GM12878 (cell line): ENCODE measurements around the gene ARMC2. TPM values are rescaled to one million over a fixed set of nuclear protein-coding genes. Genes with fewer than 3 reads are reported as not detected.

Source experiments
- BCL3 ChIP-seq: IDR thresholded peaks from 2 replicates; pipeline ENCODE4 v1.6.1; 2011; ENCODE audit warnings: borderline replicate concordance, low read depth, mild to moderate bottlenecking, moderate library complexity, low read length; ENCODE audit not compliant: insufficient read depth, poor library complexity, severe bottlenecking
- CBX5 ChIP-seq: sonication (generic); IDR thresholded peaks from 2 replicates; pipeline ENCODE4 v1.6.1; 2016; ENCODE audit warnings: low read depth, moderate library complexity, mild to moderate bottlenecking, inconsistent platforms
- CEBPB ChIP-seq, 2 experiments: fragments of 150-350 bp in 1 of 2; IDR thresholded peaks; 2 replicates each; pipeline ENCODE4 v1.6.1; 2012 to 2014; ENCODE audit warnings: low read depth in 2 of 2, low read length in 2 of 2, borderline replicate concordance in 1 of 2, inconsistent platforms in 1 of 2
- E4F1 ChIP-seq: fragments of 450-650 bp; IDR thresholded peaks from 2 replicates; pipeline ENCODE4 v1.6.1; 2018; ENCODE audit warnings: borderline replicate concordance, mild to moderate bottlenecking; ENCODE audit not compliant: partially characterized antibody
- KDM1A ChIP-seq: fragments of 200-600 bp; sonication (generic); IDR thresholded peaks from 2 replicates; pipeline ENCODE4 v1.6.1; 2016; ENCODE audit warnings: borderline replicate concordance
- MLLT1 ChIP-seq: fragments of 450-650 bp; IDR thresholded peaks from 2 replicates; pipeline ENCODE4 v1.6.1; 2016; ENCODE audit warnings: mild to moderate bottlenecking
- MYC ChIP-seq: IDR thresholded peaks from 2 replicates; pipeline ENCODE4 v1.6.1; 2011; ENCODE audit warnings: mild to moderate bottlenecking, low read length, moderate library complexity, inconsistent platforms; ENCODE audit not compliant: insufficient read depth, insufficient replicate concordance, insufficient read length, severe bottlenecking
- SPI1 ChIP-seq: IDR thresholded peaks from 2 replicates; pipeline ENCODE4 v1.6.1; 2011; ENCODE audit warnings: low read depth, mild to moderate bottlenecking, low read length, moderate library complexity, borderline replicate concordance; ENCODE audit not compliant: insufficient read depth
- USF2 ChIP-seq: IDR thresholded peaks from 2 replicates; pipeline ENCODE4 v1.6.1; 2011; ENCODE audit warnings: low read depth, low read length, improper control_type of control experiment, borderline replicate concordance
- ZBTB33 ChIP-seq: fragments of 450-650 bp; IDR thresholded peaks from 2 replicates; pipeline ENCODE4 v1.6.1; 2017; ENCODE audit warnings: mild to moderate bottlenecking
- polyA plus RNA-seq, 11 experiments: library from polyadenylated mRNA; depleted of rRNA in 4 of 11; unstranded in 6 of 11; stranded (reverse) in 5 of 11; fragments of >200 nt; fragmentation: Nextera tagmentation in 4 of 11; fragmentation: Illumina TruSeq in 1 of 11; extraction: Ambion mirVana in 4 of 11; extraction: Trizol in 1 of 11; gene quantifications; 1 replicate in 1 of 11; 2 replicates in 10 of 11; pipeline versions ENCODE4 v1.2.1 to v1.2.3, GENCODE V29; 2011 to 2016; ENCODE audit warnings: inconsistent platforms in 2 of 11, missing spikeins in 2 of 11, low read depth in 1 of 11
- total RNA-seq, 4 experiments: library from RNA; depleted of rRNA in 3 of 4; stranded (reverse); fragments of >200 nt in 3 of 4; fragmentation: Illumina TruSeq in 1 of 4; extraction: Trizol in 1 of 4; gene quantifications; 2 replicates each; pipeline versions ENCODE4 v1.2.1 to v1.2.3, GENCODE V29; 2013 to 2021

ARMC2 gene
- total and polyA plus RNA-seq, 10 of the 15 experiments (the other 5 are each of a cell fraction or from before 2014, with no cell fraction given), result 0.06 to 0.33 (median 0.21) TPM; not detected in 5

GRCh38 chr6:108985301-108985700 is 137.1 kb downstream of the ARMC2 start (continued):
- TF ChIP-seq MLLT1 (no peak), MYC (no peak), E4F1 (no peak), KDM1A (no peak), CBX5 (no peak), SPI1 (no peak), ZBTB33 (no peak), CEBPB (IDR thresholded peaks at IDR 0.05; ENCODE audit: borderline replicate concordance in 1 of 2, low read depth in 2 of 2, low read length in 2 of 2) (no peak), USF2 (no peak), BCL3 (no peak)
